Neural progenitor cell (in vitro differentiated cells): ENCODE data around the gene GNG4.

Source experiments
- EZH2 ChIP-seq: fragments of 200-600 bp; sonication (generic); IDR thresholded peaks from 2 replicates; pipeline ENCODE4 v1.6.1; 2017; ENCODE audit warnings: antibody characterized with exemption, mild to moderate bottlenecking, moderate library complexity
- TF ChIP-seq, protein P1 (sequence below): fragments of 200-600 bp; sonication (generic); IDR thresholded peaks from 2 replicates; pipeline ENCODE4 v1.5.1; 2017; ENCODE audit warnings: antibody characterized with exemption, mild to moderate bottlenecking

DNA sequence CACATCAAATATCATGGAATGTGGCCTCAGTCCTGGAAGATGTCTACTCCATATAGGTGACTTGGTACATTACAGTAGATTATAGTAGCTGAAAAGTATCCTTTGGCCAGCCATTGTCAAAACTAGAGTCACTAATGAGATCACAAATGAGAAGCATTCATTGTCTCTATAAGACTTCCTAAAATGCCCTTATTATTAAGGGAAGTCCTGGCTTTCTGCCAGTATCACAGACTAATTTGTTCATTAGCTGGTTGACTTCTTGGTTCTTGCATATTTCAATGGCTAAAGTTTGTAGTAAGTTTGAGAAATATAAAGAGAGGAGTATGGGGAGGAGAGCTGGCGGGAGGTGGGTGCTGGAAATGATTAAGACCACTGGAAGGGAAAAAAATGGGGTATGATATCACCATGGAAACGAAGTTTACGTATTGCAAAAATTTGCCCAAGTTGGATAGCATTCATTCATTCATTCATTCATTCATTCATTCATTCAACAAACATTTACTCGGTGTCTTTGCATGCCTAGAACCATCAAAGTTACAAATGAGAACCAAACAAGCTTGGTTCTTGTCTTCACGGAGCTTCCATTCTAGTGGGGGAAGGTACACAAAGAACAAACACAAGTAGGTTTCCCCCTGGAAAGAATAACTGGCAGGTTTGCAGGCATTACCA is 133.6 kb downstream of the GNG4 start:
- TF ChIP-seq, protein P1, sequence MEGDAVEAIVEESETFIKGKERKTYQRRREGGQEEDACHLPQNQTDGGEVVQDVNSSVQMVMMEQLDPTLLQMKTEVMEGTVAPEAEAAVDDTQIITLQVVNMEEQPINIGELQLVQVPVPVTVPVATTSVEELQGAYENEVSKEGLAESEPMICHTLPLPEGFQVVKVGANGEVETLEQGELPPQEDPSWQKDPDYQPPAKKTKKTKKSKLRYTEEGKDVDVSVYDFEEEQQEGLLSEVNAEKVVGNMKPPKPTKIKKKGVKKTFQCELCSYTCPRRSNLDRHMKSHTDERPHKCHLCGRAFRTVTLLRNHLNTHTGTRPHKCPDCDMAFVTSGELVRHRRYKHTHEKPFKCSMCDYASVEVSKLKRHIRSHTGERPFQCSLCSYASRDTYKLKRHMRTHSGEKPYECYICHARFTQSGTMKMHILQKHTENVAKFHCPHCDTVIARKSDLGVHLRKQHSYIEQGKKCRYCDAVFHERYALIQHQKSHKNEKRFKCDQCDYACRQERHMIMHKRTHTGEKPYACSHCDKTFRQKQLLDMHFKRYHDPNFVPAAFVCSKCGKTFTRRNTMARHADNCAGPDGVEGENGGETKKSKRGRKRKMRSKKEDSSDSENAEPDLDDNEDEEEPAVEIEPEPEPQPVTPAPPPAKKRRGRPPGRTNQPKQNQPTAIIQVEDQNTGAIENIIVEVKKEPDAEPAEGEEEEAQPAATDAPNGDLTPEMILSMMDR: no peak
- TF ChIP-seq EZH2: no peak
